GM12865 (cell line): ENCODE measurements around the gene SEPTIN5.

Source experiments
- DNase-seq: peaks from one replicate; pipeline ENCODE4 v3.0.0; 2010; ENCODE audit warnings: low read depth
- H3K4me3 ChIP-seq: 2 replicates; pipeline ENCODE4 v1.5.1; 2011; ENCODE audit warnings: mild to moderate bottlenecking, low read depth, low read length, control low read depth
- TF ChIP-seq, protein P1 (sequence below): IDR thresholded peaks from 2 replicates; pipeline ENCODE4 v1.5.1; 2011; ENCODE audit warnings: low read length, control low read depth, low read depth, inconsistent platforms; ENCODE audit not compliant: insufficient read depth; ENCODE audit errors: missing control alignments

SEPTIN5 gene

DNA sequence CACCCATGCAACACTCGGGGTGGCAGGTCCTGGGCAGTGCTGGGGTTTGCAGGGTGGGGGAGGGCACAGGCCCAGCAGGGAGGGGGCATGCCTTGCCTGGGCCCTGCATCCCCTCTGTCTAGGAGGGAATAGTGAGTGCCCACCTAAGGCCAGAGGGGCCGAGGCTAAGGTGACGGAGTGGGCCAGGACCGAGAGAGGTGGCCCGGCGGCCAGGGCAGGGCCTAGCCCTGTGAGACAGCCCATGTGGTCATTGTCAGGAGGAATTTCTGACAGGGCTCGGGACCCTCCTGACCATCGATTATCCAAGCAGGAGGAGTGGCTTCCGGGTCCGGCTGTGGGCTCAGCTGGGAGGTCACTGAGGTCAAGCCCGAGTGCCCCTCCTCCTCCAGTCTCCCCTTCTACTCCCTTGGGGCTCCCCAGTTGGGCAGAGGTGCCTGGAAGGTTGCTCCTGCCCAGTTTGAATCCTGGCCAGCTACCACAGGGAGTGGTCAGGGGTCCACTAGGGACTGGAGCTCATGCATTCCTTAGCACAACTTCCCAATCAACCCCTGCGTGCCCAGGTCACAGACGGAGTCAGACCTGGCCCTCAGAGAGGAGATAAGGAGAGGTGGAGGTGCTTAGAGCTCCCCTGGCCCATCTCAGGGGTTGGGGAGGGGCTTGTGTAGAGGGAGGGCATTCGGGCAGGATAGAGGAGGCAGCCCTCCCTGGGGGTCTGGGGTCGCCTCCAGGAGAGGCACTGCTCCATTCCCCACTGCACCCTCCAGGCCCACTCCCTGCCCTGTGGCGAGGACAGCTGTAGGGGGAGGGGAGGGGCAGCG lies 23.8 kb downstream of the SEPTIN5 start:
- no peak for DNase-seq
- no peak overlapping the region for H3K4me3 ChIP-seq
- TF ChIP-seq, protein P1, sequence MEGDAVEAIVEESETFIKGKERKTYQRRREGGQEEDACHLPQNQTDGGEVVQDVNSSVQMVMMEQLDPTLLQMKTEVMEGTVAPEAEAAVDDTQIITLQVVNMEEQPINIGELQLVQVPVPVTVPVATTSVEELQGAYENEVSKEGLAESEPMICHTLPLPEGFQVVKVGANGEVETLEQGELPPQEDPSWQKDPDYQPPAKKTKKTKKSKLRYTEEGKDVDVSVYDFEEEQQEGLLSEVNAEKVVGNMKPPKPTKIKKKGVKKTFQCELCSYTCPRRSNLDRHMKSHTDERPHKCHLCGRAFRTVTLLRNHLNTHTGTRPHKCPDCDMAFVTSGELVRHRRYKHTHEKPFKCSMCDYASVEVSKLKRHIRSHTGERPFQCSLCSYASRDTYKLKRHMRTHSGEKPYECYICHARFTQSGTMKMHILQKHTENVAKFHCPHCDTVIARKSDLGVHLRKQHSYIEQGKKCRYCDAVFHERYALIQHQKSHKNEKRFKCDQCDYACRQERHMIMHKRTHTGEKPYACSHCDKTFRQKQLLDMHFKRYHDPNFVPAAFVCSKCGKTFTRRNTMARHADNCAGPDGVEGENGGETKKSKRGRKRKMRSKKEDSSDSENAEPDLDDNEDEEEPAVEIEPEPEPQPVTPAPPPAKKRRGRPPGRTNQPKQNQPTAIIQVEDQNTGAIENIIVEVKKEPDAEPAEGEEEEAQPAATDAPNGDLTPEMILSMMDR = no peak

DNA sequence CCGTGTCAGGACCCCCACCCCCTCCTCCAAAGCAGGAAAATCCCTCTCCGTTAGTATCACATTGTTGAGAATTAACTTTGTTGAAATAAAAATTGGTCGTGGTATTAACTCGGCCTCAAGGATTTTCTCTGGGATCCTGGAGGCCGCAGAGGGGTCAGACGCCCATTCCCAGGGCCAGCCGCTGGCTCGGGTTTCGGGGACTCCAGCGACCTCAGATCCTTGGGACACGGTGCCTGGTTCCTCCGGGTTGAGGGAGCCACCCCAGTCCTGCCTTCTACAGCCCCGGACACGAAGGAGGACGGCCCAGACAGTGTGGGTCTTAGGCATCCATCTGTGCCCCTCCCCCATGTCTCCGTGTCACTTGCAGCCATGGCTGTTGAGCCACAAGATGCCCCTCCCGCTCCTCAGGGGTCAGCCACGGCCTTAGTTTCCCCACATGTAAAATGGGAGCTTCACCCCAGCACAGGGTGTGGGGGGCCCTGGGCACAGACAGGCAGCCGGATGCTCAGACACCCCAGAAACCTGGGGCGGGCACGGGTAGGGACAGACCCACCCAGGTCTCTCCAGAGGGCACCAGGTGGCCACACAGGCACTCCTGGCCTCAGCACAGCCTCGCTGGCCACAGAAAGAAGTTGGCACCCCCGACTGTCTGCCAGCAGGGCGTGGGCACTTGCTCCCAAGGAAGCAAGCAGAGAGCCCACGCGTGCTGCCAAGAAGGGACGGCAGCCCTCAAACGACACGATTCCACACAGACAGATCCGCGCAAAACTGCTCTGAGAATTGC lies 24.6 kb downstream of the SEPTIN5 start:
- no peak for DNase-seq
- TF ChIP-seq, protein P1 = no peak
- no peak overlapping the region for H3K4me3 ChIP-seq

DNA sequence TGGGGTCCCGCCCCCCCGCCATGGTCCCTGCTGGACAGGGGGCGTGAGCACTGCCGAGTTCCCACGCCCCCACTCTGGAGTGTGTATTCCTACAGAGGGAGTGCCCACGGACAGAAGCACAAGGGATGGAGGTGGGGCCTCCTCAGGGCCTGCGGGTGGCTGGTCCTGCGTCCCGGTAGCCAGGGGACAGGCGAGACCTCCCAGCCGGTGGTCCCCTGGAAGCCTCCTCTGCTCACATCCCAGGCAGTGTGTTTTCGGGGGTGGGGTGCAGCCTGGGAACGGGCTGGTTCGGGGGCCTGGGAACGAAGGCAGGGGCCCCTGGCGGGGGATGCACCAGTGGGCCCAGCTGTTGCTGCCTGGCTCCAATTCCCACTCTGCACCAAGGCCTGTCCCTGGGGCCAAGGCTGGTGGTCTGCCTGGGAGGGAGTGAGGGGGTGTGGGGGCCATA lies 25.2 kb downstream of the SEPTIN5 start:
- TF ChIP-seq, protein P1 = no peak
- no peak for DNase-seq
- H3K4me3 ChIP-seq = no peak overlapping the region

DNA sequence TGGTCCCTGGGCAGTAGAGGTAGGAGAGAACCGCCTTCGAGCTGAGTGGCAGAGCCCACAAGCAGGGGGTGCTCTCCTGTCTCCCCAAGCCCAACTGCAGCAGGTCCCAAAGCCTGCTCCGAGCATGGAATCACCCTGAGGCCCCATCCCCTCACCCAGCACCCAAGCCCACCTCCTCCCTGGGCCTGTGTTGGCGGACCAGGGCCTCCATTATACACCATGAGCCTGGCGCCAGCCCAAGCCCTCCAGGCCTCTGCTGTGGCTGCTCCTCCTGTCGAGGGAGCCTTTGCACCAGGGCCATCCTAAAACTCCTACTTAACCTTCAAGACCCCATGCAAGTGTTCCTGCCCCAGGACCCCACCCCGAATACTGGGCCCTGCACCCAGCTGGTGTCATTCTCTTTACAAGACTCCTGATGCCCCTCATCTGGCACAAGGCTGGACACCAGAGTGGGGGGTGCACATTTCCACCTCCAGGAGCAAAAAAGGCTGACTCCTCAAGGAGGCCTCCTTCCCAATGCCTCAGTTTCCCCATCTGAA lies 25.7 kb downstream of the SEPTIN5 start:
- DNase-seq = no peak
- TF ChIP-seq, protein P1 = no peak
- H3K4me3 ChIP-seq = no peak overlapping the region

DNA sequence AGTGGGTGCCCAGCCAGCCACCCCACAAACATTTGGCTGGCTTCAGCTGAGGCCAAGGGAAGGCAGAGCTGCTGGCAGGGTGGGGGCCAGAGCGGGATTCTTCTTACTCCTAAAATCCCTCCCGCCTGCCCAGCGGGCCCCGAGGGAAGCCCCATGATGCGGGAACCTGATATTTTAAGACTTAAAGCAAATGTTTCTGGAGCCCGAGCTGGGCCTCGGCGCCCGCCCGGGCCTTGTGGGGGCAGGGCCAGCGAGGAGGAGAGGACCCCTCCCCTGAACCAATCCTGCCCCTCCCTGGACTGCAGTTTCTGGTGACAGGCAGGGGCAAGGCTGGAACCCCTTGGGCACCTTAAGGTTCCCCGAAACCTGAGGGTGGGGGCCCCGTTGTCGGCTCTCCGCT lies 26.3 kb downstream of the SEPTIN5 start:
- no peak overlapping the region for H3K4me3 ChIP-seq
- TF ChIP-seq, protein P1 = no peak
- no peak for DNase-seq

DNA sequence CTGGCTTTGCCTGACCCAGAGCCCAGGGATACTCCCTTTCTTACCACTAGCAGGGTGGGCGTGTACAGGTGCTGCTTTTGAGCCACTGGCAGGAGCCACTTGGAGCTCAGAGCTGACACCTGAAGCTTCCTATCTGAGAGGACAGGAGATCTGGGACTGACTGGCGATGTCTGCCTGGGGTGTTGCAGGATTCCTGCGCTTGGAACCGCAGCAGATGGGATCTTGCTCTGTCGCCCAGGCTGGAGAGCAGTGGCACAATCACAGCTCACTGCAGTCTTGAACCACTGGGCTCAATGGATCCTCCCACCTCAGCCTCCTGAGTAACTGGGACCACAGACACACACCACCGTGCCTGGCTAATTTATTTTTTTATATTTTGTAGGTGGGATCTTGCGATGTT lies 26.8 kb downstream of the SEPTIN5 start:
- no peak overlapping the region for H3K4me3 ChIP-seq
- no peak for DNase-seq
- TF ChIP-seq, protein P1 = no peak
